GM18867 (cell line): ENCODE data around the gene FFAR1.

ENCODE experiments used
- ATAC-seq: cut with Tn5 transposase; IDR thresholded peaks from one replicate; pipeline ENCODE4 v1.9.1; 2021; ENCODE audit warnings: mild to moderate bottlenecking, moderate library complexity; ENCODE audit not compliant: unreplicated experiment

FFAR1 gene

DNA sequence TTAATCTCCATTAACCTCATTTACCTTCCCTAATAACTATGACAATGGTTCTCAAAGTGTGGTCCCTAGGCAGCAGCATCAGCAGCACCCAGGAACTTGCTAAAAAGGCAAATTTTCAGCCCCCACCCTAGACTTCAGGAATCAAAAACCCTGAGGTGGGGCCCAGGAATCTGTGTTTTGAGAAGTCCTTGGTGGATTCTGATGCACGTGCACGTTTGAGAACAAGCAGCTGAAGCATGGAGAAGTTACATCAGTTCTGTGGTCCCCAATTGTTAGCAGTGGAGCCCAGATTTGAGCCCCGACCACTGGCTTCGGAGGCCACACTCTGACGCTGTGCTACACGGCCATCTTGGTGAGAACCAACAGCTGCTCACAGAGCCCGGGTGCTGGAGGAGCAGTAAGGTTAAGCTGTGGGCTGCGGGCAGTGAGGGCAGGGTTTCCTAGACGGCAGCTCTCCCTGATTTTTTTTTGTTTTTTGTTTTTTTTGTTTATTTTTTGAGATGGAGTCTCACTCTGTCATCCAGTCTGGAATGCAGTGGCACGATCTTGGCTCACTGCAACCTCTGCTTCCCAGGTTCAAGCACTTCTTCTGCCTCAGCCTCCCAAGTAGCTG lies 32.7 kb upstream of the FFAR1 start:
- no peak for ATAC-seq

DNA sequence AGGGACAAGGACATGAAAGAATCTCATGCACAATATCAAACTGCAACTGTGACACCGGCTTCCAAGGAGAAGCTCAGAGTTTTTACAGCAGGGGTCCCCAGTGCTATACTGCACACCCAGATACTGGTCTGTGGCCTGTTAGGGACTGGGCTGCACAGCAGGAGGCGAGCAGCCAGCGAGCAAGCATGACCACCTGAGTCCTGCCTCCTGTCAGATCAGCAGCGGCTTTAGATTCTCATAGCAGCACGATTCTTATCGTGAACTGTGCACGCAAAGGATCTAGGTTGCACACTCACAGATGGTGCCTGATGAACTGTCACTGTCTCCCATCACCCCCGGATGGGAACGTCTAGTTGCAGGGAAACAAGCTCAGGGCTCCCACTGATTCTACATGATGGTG lies 31.8 kb upstream of the FFAR1 start:
- no peak for ATAC-seq

DNA sequence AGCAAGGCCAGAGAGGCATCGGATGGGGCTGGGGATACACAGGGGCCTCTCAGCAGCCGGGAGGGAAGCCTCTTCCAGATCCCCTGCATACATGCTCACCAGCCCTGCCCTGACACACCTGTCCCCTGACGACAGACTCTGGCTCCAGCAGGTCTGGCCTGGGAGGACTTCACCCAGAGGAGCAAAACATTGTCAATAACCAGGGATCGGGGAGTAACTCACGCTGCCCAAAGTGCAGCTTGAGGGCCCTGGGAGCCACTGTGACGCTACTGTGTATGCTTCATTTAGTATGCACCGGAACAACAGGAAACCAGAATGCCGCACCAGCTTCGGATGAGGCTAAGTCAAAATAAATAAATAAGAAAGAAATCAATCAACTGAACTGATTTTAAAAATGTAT lies 31.1 kb upstream of the FFAR1 start:
- ATAC-seq: no peak

DNA sequence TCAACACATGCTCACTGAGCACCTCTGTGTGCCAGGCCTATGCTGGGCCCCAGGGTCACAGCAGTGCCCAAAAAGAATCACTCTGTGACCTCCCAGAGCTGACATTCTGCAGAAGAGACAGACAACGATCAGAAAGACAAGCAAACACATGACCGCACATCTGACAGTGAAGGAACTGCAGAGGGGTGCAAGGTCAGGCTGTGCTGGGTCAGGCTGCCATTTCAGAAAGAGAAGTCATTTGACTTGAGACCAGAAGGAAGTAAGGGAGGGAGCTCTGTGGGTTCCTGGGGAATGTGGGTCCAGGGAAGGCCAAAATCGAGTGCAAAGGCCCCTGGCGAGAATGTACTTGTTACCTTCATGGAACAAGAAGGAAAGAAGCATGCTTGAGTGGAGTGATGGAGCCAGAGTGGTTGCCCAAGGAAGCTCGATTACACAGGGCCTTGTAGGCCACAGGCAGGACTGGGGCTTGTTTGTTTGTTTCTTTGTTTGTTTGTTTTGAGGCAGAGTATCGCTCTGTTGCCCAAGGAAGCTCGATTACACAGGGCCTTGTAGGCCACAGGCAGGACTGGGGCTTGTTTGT lies 30.1 kb upstream of the FFAR1 start:
- ATAC-seq: no peak

DNA sequence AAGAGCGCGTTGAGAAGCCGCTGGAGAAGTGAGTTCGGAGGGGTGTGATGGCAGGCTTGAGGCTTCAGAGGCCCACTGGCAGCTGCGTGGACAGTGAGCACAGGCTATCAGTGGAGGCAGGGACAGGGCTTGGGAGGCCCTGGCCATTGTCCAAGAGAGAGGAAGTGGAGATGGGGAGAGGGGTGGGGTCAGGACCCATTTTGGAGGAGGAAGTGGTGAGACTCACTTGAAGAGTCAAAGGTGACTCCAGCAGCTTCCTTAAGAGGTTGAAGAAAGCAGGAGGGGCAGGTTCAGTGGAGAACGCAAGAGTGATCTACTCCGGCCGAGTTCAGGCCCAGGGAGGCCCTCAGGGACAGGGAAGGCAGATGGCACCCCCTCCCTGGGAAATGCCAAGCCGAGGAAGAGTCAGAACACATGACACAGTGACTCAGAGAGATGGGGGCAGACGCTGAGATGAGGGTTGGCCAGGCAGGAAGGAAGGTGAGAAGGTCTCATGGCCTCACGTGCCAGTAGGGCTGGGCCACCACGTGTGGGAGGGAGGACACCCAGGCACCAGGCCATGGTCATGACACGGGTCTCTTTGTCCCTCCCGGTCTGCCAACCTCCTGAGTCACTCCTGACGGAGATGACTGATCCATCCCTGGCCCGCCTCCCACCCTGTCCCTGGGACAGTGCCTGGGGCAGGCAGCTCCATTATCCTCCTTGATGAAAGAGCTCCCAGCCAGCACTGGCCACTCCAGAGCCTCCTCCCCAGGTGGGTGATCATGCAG lies 28.8 kb upstream of the FFAR1 start:
- ATAC-seq: no peak

DNA sequence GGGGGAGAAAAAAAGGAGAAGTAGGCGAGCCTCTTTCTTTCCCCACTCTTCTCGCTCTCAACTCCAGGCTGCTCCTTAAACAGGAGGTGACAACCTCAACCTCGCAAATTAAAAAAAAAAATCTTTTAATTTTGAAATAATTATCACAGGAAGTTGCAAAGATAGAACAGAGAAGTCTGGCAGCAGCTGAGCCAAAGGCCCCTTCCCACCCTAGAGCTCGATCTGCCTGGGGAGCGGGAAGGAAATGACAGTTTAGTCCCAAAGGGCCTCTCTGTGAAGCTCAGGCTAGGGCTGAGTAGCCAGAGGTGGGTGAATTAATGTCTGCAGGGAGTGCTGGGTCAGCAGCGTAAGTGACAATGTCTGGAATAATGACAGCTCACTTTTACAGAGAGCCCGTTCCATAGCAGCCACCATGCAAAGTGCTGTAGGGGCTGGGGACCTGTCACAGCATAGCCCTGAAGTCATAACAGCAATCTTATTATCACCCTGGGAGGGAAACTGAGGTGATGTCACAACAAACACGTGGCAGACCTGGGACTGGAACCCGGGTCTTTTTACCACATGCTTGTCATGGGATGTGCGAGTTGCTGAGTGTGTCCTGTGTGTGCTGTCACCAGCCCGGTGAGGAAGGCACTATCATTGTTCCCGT lies 27.5 kb upstream of the FFAR1 start:
- ATAC-seq: no peak

DNA sequence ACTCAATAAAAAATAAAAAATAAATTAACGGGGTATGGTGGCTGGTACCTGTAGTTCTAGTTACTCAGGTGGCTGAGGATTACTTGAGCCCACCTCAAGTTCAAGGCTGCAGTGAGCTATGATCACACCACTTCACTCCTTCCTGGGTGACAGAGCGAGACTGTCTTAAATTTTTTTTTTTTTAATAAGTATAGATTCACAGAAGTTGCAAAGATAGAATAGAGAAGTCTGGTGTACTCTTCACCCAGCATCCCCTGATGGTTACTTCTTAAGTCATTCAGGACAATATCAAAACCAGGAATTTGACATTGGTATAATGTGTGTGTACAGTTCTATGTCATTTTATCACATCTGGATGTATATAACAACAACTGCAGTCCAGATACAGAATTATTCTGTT lies 26.4 kb upstream of the FFAR1 start:
- ATAC-seq: no peak

DNA sequence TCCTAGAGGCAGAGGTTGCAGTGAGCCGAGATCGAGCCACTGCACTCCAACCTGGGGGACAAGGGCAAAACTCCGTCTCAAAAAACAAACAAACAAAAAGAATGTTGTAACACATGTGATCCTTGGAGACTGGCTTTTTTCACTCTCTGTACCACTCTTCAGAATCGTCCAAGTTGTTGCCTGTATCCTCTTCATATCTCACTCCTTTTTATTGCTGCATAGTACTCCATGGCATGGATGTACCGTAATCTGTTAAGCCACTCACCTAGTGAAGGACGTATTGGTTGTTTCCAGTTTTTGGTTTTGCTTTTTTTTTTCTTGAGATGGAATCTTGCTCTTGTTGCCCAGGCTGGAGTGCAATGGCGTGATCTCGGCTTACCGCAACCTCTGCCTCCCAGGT lies 25.7 kb upstream of the FFAR1 start:
- no peak for ATAC-seq

DNA sequence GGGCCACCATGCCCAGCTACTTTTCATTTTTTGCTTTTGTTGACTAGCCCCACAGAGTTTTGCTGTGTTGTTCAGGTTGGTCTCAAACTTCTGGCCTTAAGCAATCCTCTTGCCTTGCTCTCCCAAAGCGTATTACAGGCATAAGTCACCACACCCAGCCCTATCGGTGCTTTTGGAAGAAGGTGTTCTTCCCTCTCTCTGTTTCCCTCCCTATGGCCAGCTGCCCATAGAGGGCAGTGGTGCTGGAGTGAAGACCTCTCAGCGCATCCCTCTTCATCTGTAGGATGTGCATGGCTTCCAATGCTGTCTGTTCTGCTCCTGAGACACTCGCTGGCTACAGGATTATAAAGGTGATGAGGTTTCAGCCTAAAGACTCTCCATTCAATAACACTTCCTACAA lies 20.1 kb upstream of the FFAR1 start:
- ATAC-seq: no peak

DNA sequence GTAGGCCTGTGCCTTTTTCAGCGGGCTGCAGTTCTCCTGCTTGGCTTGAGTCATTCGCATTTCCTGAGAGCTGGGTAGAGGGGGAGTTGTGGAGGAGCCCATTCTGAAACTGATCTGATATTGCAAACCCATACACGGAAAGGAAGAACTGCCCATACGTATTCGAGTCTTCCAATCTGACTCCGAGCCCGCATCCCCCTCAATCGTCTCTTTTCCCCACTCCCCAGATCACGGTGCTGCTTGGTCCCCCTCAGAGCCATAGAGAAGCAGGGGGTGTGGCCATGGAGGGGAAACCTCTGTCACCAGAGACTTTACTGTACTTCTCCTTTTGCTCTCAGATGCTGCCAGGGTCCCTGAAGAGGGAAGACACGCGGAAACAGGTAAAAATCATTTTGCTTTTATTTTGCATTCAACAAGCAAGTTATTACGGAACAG lies 18.8 kb upstream of the FFAR1 start, which contains the start of gene CD22:
CD22 (plus strand) TSS at position 337 of the 435 bp plus-strand sequence. CDS start 2,854 bp downstream, outside the sequence.
- no peak for ATAC-seq

DNA sequence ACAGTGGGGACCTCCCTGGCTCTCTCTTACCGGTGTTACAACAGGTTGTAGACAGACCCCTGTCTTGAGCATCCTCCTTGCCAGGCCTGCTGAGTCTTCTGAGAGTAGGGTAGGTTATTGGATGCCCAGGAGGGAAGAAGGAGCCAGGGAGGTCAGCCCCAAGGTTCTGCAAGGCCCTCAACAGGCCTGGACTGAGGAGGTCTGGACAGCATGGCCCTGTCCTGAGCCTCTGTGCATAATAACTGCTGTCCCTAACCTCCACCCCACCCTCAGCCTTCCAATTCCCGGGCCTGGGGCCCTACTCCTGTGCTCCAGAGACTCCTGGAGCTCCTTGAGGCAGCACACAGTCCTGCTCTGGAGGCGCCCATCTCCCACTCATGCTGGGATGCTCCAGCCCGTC lies 18.4 kb upstream of the FFAR1 start:
- no peak for ATAC-seq

DNA sequence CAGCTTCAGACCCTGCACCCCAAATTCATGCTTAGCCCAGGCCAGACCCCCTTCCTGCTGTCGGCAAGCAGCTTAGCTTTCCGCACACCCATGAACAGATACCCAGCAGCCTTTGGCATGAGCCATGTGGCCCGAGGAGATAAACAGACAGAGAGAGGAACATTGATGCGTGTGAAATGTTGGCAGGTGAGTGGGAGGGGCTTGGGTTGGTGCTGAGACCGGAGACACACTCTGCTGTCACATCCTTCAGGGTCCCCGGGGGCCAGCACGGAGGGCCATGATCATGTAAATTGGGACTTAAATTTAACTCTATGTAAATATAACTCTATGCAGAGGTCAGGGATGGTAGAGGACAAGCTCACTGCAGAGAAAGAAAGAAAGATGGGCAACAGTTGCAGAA lies 17.2 kb upstream of the FFAR1 start:
- peak; percentile 61 for ATAC-seq

DNA sequence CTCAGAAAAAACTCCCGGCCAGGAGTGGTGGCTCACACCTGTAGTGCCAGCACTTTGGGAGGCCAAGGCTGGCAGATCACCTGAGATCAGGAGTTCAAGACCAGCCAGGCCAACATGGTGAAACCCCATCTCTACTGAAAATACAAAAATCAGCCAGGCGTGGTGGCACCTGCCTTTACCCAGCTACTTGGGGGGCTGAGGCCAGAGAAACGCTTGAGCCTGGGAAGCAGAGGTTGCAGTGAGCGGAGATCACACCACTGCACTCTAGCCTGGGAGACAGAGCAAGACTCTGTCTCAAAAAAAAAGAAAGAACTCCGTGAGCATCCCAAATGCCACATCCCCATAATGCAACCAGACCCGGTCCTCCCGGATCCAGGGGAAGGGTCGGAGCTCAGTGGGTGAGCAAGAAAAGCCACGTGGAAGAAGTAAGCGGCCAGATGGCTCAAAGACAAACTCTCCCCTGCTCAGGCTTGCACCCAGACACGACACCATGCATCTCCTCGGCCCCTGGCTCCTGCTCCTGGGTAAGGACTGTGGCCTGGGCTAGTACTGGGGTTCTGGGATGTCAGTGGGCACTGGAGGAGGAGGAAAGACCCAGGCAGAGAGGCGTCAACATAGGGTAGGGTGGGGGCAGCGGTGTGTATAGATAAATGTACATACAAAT lies 16.0 kb upstream of the FFAR1 start:
- ATAC-seq: no peak

DNA sequence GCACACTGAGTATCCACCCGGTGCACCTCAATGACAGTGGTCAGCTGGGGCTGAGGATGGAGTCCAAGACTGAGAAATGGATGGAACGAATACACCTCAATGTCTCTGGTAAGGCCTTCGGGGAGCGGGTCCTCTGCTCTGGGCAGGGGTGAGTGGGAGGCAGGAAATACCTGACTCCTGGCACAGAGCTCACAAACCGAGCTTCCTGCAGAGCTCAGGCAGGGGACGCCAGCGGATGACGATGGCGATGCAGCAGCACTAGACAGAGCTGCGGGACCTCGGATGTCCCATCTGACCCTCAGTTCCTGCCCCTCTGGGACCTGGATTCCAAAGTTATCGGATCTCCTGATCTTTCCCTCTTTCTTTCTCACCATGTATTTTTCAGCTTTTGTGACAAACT lies 14.9 kb upstream of the FFAR1 start:
- no peak for ATAC-seq

DNA sequence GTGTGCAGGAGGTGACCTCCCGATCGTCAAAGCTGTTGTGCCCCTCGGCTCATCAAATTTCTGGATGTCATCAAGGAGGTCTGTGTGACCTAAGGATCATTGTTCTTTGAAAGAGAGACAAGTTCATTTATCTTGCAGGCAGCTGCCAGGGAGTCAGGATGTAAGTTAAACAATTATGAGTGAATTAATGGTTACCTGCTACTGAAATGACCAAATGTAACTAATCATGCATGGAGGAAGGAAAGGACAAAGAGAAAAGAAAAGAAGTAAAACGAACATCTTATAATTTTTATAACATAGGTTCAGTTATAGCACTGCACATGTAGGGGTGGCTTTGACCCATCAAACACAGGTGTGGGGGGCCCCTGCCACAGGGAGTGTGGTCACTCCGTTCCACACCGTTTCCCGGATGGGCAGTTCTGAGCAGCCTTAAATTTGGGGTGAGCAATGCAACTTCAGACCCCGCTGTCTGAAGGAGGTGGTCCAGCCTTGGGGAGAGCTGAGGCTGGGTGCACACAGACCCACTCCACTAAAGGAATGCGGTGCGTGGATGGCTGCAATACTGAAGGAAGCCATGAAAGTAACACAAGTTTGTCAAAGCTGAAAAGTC lies 13.5 kb upstream of the FFAR1 start:
- ATAC-seq: no peak

DNA sequence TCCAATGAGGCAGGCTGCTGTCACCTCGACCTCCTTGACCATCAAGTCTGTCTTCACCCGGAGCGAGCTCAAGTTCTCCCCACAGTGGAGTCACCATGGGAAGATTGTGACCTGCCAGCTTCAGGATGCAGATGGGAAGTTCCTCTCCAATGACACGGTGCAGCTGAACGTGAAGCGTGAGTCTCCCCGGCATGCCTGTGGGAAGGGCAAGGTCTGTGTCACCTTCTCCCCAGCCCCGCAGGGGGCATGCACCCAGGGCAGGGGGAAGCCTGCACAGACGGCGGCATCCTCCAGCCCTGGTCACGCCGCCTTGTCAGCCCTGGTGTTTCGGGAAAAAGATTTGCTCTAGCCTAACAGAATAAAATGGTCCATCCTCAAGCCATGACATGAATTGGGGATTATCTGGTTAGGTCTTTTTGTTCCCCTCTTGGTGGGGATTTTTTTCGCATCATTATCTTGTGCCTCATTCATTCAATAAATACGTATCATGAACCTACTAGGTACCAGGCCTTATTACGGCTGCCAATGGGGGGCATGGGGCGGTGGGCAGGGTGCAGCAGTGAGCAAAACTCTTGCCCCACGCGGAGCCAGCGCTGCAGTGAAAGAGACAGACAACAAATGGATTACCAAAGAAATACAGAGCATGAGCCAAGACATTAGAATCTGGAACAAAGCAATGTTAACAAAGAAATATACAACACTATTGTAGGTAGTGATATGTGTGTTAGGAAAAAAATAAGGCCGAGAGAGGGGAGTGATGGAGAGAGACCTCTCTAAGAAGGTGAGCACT lies 11.3 kb upstream of the FFAR1 start:
- no peak for ATAC-seq

DNA sequence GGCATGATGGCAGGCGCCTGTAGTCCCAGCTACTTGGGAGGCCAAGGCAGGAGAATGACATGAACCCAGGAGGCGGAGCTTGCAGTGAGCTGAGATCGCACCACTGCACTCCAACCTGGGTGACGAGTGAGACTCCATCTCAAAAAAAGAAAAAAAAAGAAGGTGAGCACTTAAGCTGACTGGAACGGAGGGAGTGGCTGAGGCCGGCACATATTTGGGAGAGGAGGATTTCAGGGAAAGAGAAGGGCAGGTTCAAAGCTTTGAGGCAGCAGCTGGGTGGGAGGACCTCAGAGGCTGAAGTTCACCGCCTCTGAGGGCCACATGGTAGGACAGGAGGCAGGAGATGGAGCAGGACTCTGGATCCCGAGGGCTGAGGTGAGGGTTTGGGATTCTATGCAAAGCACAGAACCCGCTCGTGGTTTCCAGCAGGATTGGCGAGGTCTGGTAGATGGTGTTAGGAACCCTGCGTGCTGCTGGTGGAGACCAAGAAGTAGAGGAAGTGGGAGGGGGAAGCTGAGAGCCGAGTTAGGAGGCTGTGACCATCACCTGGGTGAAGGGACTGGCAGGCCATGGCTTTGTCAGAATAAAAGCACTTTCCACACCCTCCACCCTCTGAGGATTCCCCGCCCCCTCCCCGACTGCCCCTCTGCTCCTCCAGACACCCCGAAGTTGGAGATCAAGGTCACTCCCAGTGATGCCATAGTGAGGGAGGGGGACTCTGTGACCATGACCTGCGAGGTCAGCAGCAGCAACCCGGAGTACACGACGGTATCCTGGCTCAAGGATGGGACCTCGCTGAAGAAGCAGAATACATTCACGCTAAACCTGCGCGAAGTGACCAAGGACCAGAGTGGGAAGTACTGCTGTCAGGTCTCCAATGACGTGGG lies 10.4 kb upstream of the FFAR1 start:
- no peak for ATAC-seq

DNA sequence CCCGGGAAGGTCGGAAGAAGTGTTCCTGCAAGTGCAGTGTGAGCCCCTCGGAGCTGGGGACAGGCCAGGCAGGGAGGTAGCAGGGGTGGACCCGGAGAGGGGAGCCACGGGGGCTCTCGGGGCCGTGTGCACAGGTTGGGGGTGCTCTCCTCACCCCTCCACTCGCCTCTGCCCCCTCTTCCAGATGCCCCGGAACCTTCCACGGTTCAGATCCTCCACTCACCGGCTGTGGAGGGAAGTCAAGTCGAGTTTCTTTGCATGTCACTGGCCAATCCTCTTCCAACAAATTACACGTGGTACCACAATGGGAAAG lies 9.8 kb upstream of the FFAR1 start:
- ATAC-seq: no peak

DNA sequence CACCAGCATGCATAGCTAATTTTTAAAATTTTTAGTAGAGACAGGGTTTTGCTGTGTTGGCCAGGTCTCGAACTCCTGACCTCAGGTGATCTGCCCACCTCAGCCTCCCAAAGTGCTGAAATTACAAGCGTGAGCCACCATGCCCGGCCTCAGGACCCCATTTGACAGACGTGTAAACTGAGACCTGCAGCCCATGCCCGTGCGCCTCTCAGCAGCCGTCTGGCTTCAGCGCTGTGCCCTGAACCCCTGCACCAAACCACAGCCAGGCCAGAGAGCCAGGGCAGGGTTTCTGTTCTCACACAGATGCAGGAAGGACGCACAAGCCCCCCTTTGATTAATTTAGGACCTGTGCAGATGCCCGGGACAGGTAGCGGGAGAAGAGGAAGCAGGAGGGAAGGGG lies 7.3 kb upstream of the FFAR1 start:
- ATAC-seq: no peak
